ENCODE results near the gene RGL2.
"Not testable (repeated sequence)": the region's sequence is repeated elsewhere in the genome, so short reads cannot be mapped to it uniquely, and the experiment has no call there.

The RGL2 gene

GRCh38 chr6:33277663-33278391 lies 20.9 kb downstream of the RGL2 start:
- H3K4me3 ChIP-seq (ENCODE audit: low read depth, low read length) = peak overlapping the region; percentile 90
- TF ChIP-seq CTCF (IDR thresholded peaks at IDR 0.05; ENCODE audit: insufficient read depth, low read depth, low read length, missing control alignments) = no peak
- peak; percentile 74 for DNase-seq (ENCODE audit: low read depth)

- TF ChIP-seq CTCF (IDR thresholded peaks at IDR 0.05; ENCODE audit: insufficient read depth, low read depth, low read length, missing control alignments) = peak; percentile 55
- DNase-seq (ENCODE audit: low read depth) = peak; percentile 92
- H3K4me3 ChIP-seq (ENCODE audit: low read depth, low read length) = peak within 1 kb of the TSS; percentile 90
These were observed 21.7 kb downstream of the RGL2 start, which contains the start of gene B3GALT4 for GRCh38 chr6:33276864-33277662. Gene B3GALT4 (plus strand): TSS chr6:33277123. CDS start chr6:33277420, 297 bp downstream.

GRCh38 chr6:33276581-33276863 lies 22.2 kb downstream of the RGL2 start:
- TF ChIP-seq CTCF (IDR thresholded peaks at IDR 0.05; ENCODE audit: insufficient read depth, low read depth, low read length, missing control alignments) = no peak

GRCh38 chr6:33275795-33276580 lies 22.8 kb downstream of the RGL2 start:
- DNase-seq (ENCODE audit: low read depth) = not testable (repeated sequence)

More at GRCh38 chr6:33276581-33276863, 22.2 kb downstream of the RGL2 start:
- no peak for DNase-seq (ENCODE audit: low read depth)
- peak overlapping the region; percentile 90 for H3K4me3 ChIP-seq (ENCODE audit: low read depth, low read length)

GRCh38 chr6:33273924-33274902 lies 24.5 kb downstream of the RGL2 start:
- H3K4me3 ChIP-seq (ENCODE audit: low read depth, low read length) = peak overlapping the region; percentile 90
- no peak for TF ChIP-seq CTCF (IDR thresholded peaks at IDR 0.05; ENCODE audit: insufficient read depth, low read depth, low read length, missing control alignments)
- no peak for DNase-seq (ENCODE audit: low read depth)

More at GRCh38 chr6:33275795-33276580, 22.8 kb downstream of the RGL2 start:
- peak overlapping the region; percentile 90 for H3K4me3 ChIP-seq (ENCODE audit: low read depth, low read length)

GRCh38 chr6:33273129-33273923 lies 25.4 kb downstream of the RGL2 start:
- H3K4me3 ChIP-seq (ENCODE audit: low read depth, low read length) = peak overlapping the region; percentile 90
- no peak for DNase-seq (ENCODE audit: low read depth)

More at GRCh38 chr6:33273129-33273923, 25.4 kb downstream of the RGL2 start:
- TF ChIP-seq CTCF (IDR thresholded peaks at IDR 0.05; ENCODE audit: insufficient read depth, low read depth, low read length, missing control alignments) = no peak

All from GM12865 (cell line).